Mesendoderm (in vitro differentiated cells): ENCODE data around the gene CD68.
A peak's percentile ranks its signal among the peaks of the same experiment; 100 is the strongest.

Experiments
- DNase-seq: peaks from one replicate; pipeline ENCODE4 v3.0.0; 2013
- H2AK5ac ChIP-seq: 2 replicates; pipeline ENCODE4 v1.6.1; 2013; ENCODE audit warnings: low read length, inconsistent platforms
- H2BK120ac ChIP-seq: 2 replicates; pipeline ENCODE4 v1.6.1; 2013; ENCODE audit warnings: low read depth, mild to moderate bottlenecking, low read length, moderate library complexity, mixed read lengths
- H2BK15ac ChIP-seq: replicated peaks from 2 replicates; pipeline ENCODE4 v1.6.1; 2013; ENCODE audit warnings: low read depth, mild to moderate bottlenecking, moderate library complexity
- H2BK5ac ChIP-seq: 2 replicates; pipeline ENCODE4 v1.6.1; 2013; ENCODE audit warnings: low read length, inconsistent platforms
- H3K18ac ChIP-seq: 2 replicates; pipeline ENCODE4 v1.6.1; 2013; ENCODE audit warnings: mild to moderate bottlenecking, low read length, mixed read lengths
- H3K23ac ChIP-seq: one replicate; pipeline ENCODE4 v1.6.1; 2013; ENCODE audit warnings: low read length
- H3K27ac ChIP-seq: 2 replicates; pipeline ENCODE4 v1.5.1; 2013; ENCODE audit warnings: low read depth, mild to moderate bottlenecking, inconsistent platforms, low read length, moderate library complexity
- H3K27me3 ChIP-seq: 2 replicates; pipeline ENCODE4 v1.6.1; 2013; ENCODE audit warnings: low read length, control low read depth, mild to moderate bottlenecking, inconsistent platforms; ENCODE audit not compliant: insufficient read depth, poor library complexity
- H3K36me3 ChIP-seq: 2 replicates; pipeline ENCODE4 v1.6.1; 2013; ENCODE audit warnings: low read length, inconsistent platforms; ENCODE audit not compliant: control insufficient read depth, insufficient read depth
- H3K4ac ChIP-seq: one replicate; pipeline ENCODE4 v1.6.1; 2013; ENCODE audit warnings: low read depth, mild to moderate bottlenecking, low read length, moderate library complexity
- H3K4me1 ChIP-seq: 2 replicates; pipeline ENCODE4 v1.6.1; 2013; ENCODE audit warnings: low read depth, low read length, inconsistent platforms; ENCODE audit not compliant: control insufficient read depth
- H3K4me2 ChIP-seq: 2 replicates; pipeline ENCODE4 v1.6.1; 2013; ENCODE audit warnings: low read length
- H3K4me3 ChIP-seq: 2 replicates; pipeline ENCODE4 v1.5.1; 2013; ENCODE audit warnings: mild to moderate bottlenecking, low read length
- H3K56ac ChIP-seq: one replicate; pipeline ENCODE4 v1.6.1; 2013; ENCODE audit warnings: low read length
- H3K79me1 ChIP-seq: 2 replicates; pipeline ENCODE4 v1.6.1; 2013; ENCODE audit warnings: low read length, inconsistent platforms
- H3K79me2 ChIP-seq: 2 replicates; pipeline ENCODE4 v1.6.1; 2013; ENCODE audit warnings: mild to moderate bottlenecking, low read length; ENCODE audit not compliant: control insufficient read depth, insufficient read depth
- H3K9ac ChIP-seq: 2 replicates; pipeline ENCODE4 v1.6.1; 2013; ENCODE audit warnings: low read length, inconsistent platforms
- H4K5ac ChIP-seq: one replicate; pipeline ENCODE4 v1.6.1; 2013; ENCODE audit warnings: low read length
- H4K8ac ChIP-seq: one replicate; pipeline ENCODE4 v1.6.1; 2013; ENCODE audit warnings: low read depth, mild to moderate bottlenecking, control low read depth, low read length, moderate library complexity
- WGBS: extraction: QIAGEN DNeasy Blood & Tissue Kit; methylation state at CpG from one replicate; pipeline ENCODE4 v1.1.7; 2013; ENCODE audit warnings: low lambda C conversion rate, missing lambda C conversion rate; ENCODE audit not compliant: insufficient coverage; ENCODE audit errors: extremely low coverage; 5-methylcytosine and 5-hydroxymethylcytosine counted together

Gene CD68

GRCh38 chr17:7552621-7553051 is 26.8 kb upstream of the CD68 start:
- H3K56ac ChIP-seq: no peak overlapping the region
- H3K79me2 ChIP-seq: no peaks in the 10 kb centered on the region
- no peak overlapping the region for H3K23ac ChIP-seq
- H4K5ac ChIP-seq: no peak overlapping the region
- H3K36me3 ChIP-seq: no peaks in the 10 kb centered on the region
- H3K9ac ChIP-seq: no peak overlapping the region
- H3K4ac ChIP-seq: no peak overlapping the region
- no peaks in the 10 kb centered on the region for H3K27me3 ChIP-seq
- H2BK120ac ChIP-seq: no peak overlapping the region
- no peak for DNase-seq
- no peak overlapping the region for H4K8ac ChIP-seq
- no peaks in the 10 kb centered on the region for H3K4me1 ChIP-seq
- no peak overlapping the region for H2AK5ac ChIP-seq
- WGBS: no CpG with 5 or more reads among the region's 6 CpGs
- H2BK15ac ChIP-seq: no peak overlapping the region
- H3K4me2 ChIP-seq: no peak overlapping the region
- no peaks in the 10 kb centered on the region for H3K79me1 ChIP-seq
- no peak overlapping the region for H2BK5ac ChIP-seq
- no peak overlapping the region for H3K27ac ChIP-seq
- no peak overlapping the region for H3K18ac ChIP-seq
- no peak overlapping the region for H3K4me3 ChIP-seq

DNA sequence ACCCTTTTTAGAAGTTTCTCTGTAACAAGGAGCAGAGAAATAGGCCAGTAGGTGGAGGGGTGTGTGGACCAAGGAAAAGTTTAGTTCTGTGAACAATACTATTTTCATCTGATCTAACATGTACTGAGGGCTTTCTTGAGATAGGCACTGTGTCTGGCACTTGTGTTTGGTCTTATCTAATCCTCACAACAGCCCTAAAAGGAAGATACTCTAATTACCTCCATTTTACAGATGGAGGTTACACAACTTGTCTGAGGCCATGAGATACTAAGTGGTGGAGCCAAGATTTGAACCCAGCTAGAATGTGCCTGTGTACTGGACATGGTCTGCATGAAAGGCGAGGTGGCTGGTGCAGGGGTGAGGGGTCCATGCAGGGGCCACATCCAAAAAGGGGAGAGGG is 26.1 kb upstream of the CD68 start:
- WGBS: no CpG with 5 or more reads among the region's 1 CpG

GRCh38 chr17:7555320-7555948 is 24.0 kb upstream of the CD68 start:
- WGBS: no CpG with 5 or more reads among the region's 10 CpGs

More for the DNA sequence above, 26.1 kb upstream of the CD68 start:
- Histone ChIP-seq H3K79me2 (no peaks in the 10 kb centered on the region), H4K8ac (no peak overlapping the region), H4K5ac (no peak overlapping the region), H2AK5ac (no peak overlapping the region), H3K56ac (no peak overlapping the region), H2BK120ac (no peak overlapping the region), H3K36me3 (no peaks in the 10 kb centered on the region), H2BK5ac (no peak overlapping the region), H3K27ac (no peak overlapping the region), H3K23ac (peak overlapping the region; percentile 24), H3K79me1 (no peaks in the 10 kb centered on the region), H2BK15ac (no peak overlapping the region), H3K4me2 (no peak overlapping the region), H3K9ac (no peak overlapping the region), H3K4me3 (no peak overlapping the region), H3K27me3 (no peaks in the 10 kb centered on the region), H3K4me1 (no peaks in the 10 kb centered on the region), H3K18ac (no peak overlapping the region), H3K4ac (no peak overlapping the region)
- DNase-seq: no peak

DNA sequence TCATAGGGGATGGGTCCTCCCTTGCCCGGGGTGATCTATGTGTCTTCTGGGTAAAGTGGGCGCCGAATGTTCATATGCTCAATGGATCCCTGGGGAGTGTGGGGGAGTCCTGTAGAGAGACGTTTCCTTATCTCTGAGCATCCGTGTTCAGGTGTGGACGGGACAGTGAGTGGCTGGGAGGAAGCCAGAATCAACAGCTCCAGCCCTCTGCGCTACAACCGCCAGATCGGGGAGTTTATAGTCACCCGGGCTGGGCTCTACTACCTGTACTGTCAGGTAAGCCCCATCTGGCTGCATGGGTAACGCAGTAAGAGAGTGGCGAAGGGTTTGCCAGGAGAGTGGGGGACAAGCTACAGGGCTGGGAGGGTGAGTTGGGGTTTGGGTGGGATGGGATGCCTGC is 22.8 kb upstream of the CD68 start:
- no peaks in the 10 kb centered on the region for H3K36me3 ChIP-seq
- H3K4me3 ChIP-seq: no peak overlapping the region
- H3K23ac ChIP-seq: no peak overlapping the region
- no peak overlapping the region for H2BK120ac ChIP-seq
- no peak overlapping the region for H2BK5ac ChIP-seq
- H2AK5ac ChIP-seq: no peak overlapping the region
- H3K4me2 ChIP-seq: no peak overlapping the region
- no peak overlapping the region for H4K8ac ChIP-seq
- no CpG with 5 or more reads among the region's 12 CpGs for WGBS
- no peaks in the 10 kb centered on the region for H3K27me3 ChIP-seq
- H3K18ac ChIP-seq: no peak overlapping the region
- no peaks in the 10 kb centered on the region for H3K79me1 ChIP-seq
- no peaks in the 10 kb centered on the region for H3K79me2 ChIP-seq
- no peak overlapping the region for H3K9ac ChIP-seq
- H3K4me1 ChIP-seq: peaks cover 4% of the 10 kb centered on the region
- H3K56ac ChIP-seq: no peak overlapping the region
- no peak overlapping the region for H3K27ac ChIP-seq
- no peak overlapping the region for H2BK15ac ChIP-seq
- H4K5ac ChIP-seq: no peak overlapping the region
- no peak overlapping the region for H3K4ac ChIP-seq
- DNase-seq: no peak

More at GRCh38 chr17:7555320-7555948, 24.0 kb upstream of the CD68 start:
- Histone ChIP-seq H3K23ac (no peak overlapping the region), H2BK120ac (no peak overlapping the region), H3K36me3 (no peaks in the 10 kb centered on the region), H2BK5ac (no peak overlapping the region), H3K27me3 (no peaks in the 10 kb centered on the region), H3K4me2 (no peak overlapping the region), H3K79me2 (no peaks in the 10 kb centered on the region), H3K79me1 (no peaks in the 10 kb centered on the region), H3K4ac (no peak overlapping the region), H3K27ac (no peak overlapping the region), H2AK5ac (no peak overlapping the region), H3K4me1 (no peaks in the 10 kb centered on the region), H3K4me3 (no peak overlapping the region), H3K56ac (no peak overlapping the region), H2BK15ac (no peak overlapping the region), H4K5ac (no peak overlapping the region), H3K18ac (no peak overlapping the region), H4K8ac (no peak overlapping the region), H3K9ac (no peak overlapping the region)
- peak; percentile 51 for DNase-seq

GRCh38 chr17:7557147-7557764 is 22.2 kb upstream of the CD68 start:
- H4K8ac ChIP-seq: no peak overlapping the region
- no peak overlapping the region for H2BK120ac ChIP-seq
- H2BK15ac ChIP-seq: no peak overlapping the region
- H3K4me2 ChIP-seq: no peak overlapping the region
- H3K56ac ChIP-seq: no peak overlapping the region
- H3K4me3 ChIP-seq: no peak overlapping the region
- H2BK5ac ChIP-seq: no peak overlapping the region
- no peak overlapping the region for H3K23ac ChIP-seq
- H3K18ac ChIP-seq: no peak overlapping the region
- H3K27me3 ChIP-seq: no peaks in the 10 kb centered on the region
- H3K4me1 ChIP-seq: peaks cover 4% of the 10 kb centered on the region
- no peak overlapping the region for H3K4ac ChIP-seq
- no CpG with 5 or more reads among the region's 19 CpGs for whole genome bisulfite sequencing
- no peak for DNase-seq
- no peak overlapping the region for H2AK5ac ChIP-seq
- no peaks in the 10 kb centered on the region for H3K79me1 ChIP-seq
- H3K36me3 ChIP-seq: no peaks in the 10 kb centered on the region
- H3K9ac ChIP-seq: no peak overlapping the region
- H3K27ac ChIP-seq: no peak overlapping the region
- no peak overlapping the region for H4K5ac ChIP-seq
- H3K79me2 ChIP-seq: peaks cover under 1% of the 10 kb centered on the region
